Transverse colon (tissue), 4 donors: ENCODE data around the gene CDHR4. TPM values are rescaled to one million over a fixed set of nuclear protein-coding genes. Genes with fewer than 3 reads are reported as not detected.
"Not testable (repeated sequence)": the region's sequence is repeated elsewhere in the genome, so short reads cannot be mapped to it uniquely, and the experiment has no call there.

ENCODE experiments used
- DNase-seq: peaks from one replicate; pipeline ENCODE4 v3.0.0-alpha.2; 2019
- H3K27ac ChIP-seq, 4 donors: fragments of 200-600 bp; sonication (generic); 2 replicates each; pipeline ENCODE4 v1.5.1; 2016 to 2018; ENCODE audit warnings: inconsistent platforms in 4 of 4
- H3K27me3 ChIP-seq: fragments of 200-600 bp; sonication (generic); 2 replicates; pipeline ENCODE4 v1.5.1; 2017; ENCODE audit warnings: inconsistent platforms
- H3K36me3 ChIP-seq, 4 donors: fragments of 200-600 bp; sonication (generic); 2 replicates each; pipeline ENCODE4 v1.5.1; 2017 to 2019; ENCODE audit warnings: inconsistent platforms in 4 of 4
- H3K4me1 ChIP-seq, 4 donors: fragments of 200-600 bp; sonication (generic); 2 replicates each; pipeline ENCODE4 v1.5.1; 2017 to 2020; ENCODE audit warnings: inconsistent platforms in 4 of 4
- H3K4me3 ChIP-seq, 4 donors: fragments of 200-600 bp; sonication (generic); 1 replicate in 1 of 4; 2 replicates in 3 of 4; pipeline versions ENCODE4 v1.5.1 to v1.6.1; 2017 to 2019; ENCODE audit warnings: inconsistent platforms in 4 of 4
- H3K9me3 ChIP-seq, 2 donors: fragments of 200-600 bp; sonication (generic); 2 replicates each; pipeline ENCODE4 v1.5.1; 2017 to 2019; ENCODE audit warnings: inconsistent platforms in 2 of 2
- EP300 ChIP-seq: sonication (generic); formaldehyde crosslinking; IDR thresholded peaks from one replicate; pipeline ENCODE4 v1.6.1; 2017; ENCODE audit warnings: antibody characterized with exemption, low read depth
- POLR2A ChIP-seq: fragments of 450-650 bp; IDR thresholded peaks from one replicate; pipeline ENCODE4 v1.6.1; 2016; ENCODE audit warnings: antibody characterized with exemption, mild to moderate bottlenecking, moderate library complexity
- POLR2AphosphoS5 ChIP-seq, 3 donors: sonication (generic); formaldehyde crosslinking; IDR thresholded peaks; one replicate each; pipeline ENCODE4 v1.6.1; 2016; ENCODE audit warnings: antibody characterized with exemption in 3 of 3
- WGBS, 2 donors: methylation state at CpG; one replicate each; pipeline ENCODE4 v1.1.5; 2018; ENCODE audit warnings: low coverage in 1 of 2; 5-methylcytosine and 5-hydroxymethylcytosine counted together
- in situ Hi-C, 4 donors: fragments of 200-750 bp; cut with MboI; loops; one replicate each; pipeline versions ENCODE4 v1.15.0 to v1.15.1; 2017; ENCODE audit warnings: low sequenced_read_pairs in 3 of 4, low pct_ligation_motif_present in 1 of 4, low pct_unique_long_range_greater_than_20kb in 1 of 4
- intact Hi-C: fragments of 100-400 bp; cut with DNase I; formaldehyde crosslinking; loops from one replicate; pipeline ENCODE4 v1.15.1; 2023; ENCODE audit warnings: low total_unique reads
- total RNA-seq, 4 donors: library from RNA; depleted of rRNA; stranded (reverse); fragments of >200 nt; gene quantifications; one replicate each; pipeline ENCODE4 v1.1.0, GENCODE V29; 2016
- TF ChIP-seq, protein P1 (sequence below), 5 experiments: fragments of 200-600 bp in 3 of 5; fragments of 450-650 bp in 2 of 5; sonication (generic) in 3 of 5; IDR thresholded peaks; 1 replicate in 2 of 5; 2 replicates in 3 of 5; pipeline ENCODE4 v1.5.1; 2016 to 2017; ENCODE audit warnings: antibody characterized with exemption in 5 of 5, inconsistent platforms in 3 of 5, mild to moderate bottlenecking in 2 of 5, moderate library complexity in 1 of 5

The CDHR4 gene
- total RNA-seq, 4 donors from 2014 or later, result not detected

DNA sequence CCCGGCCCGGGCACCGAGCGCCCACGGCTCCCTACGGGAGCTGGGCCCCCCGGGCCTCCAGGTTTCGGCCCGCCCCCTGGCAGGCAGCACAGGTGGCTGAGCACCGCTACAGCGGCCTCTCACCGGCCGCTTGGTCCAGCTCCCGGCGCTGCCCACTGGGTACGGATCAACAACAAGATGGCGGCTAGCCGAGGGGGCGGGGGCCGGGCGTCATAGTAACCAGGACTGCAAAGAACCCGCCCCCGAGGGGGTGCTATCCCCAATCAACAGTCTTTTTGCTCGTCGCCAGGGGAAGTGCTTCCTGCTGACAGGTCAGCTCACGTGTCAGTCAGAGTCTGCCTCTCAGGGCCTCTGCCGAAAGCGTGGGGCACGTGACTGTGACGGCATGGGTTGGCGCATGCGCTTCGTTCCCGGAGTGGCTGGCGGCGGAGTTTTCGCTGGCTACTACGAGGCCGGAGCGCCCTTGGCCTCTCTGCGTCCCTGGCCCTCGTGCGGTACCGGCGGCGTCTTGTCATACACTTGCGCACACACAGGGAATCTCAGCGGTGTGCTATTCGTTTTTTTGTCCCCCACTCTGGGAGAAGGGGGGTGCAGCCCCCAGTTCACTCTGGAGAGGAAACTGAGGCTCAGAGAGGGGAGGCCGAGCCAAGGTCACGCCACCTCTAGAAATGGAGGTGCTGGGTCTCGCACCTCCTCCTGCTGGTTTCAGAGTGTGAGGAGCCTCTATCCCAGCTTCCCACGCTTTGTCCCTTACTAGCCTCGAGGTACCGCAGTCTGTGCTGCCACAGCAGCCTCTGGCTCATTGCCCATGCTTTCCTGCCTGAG is 13.1 kb downstream of the CDHR4 start, which contains the start of gene IP6K1:
Gene IP6K1 (minus strand): TSS at position 186 of the 825 bp plus-strand sequence. CDS start 38,502 bp downstream, outside the sequence.
- Histone ChIP-seq H3K4me1 (peaks cover 23 to 40% (median 28%) of the 10 kb centered on the region in 4 donors), H3K27ac (peak within 1 kb of the TSS; percentile 94 to 97 (median 97)), H3K4me3 (peak within 1 kb of the TSS; percentile 61 to 96 (median 92)), H3K9me3 (no peaks in the 10 kb centered on the region), H3K27me3 (no peaks in the 10 kb centered on the region), H3K36me3 (no peaks in the 10 kb centered on the region)
- DNase-seq, result peak; percentile 100
- in situ Hi-C loops, result loop anchor here in 1 of 4 donors (5.0 kb wide), 1 partner anchor 64 kb away; the partner anchor contains the start of gene GMPPB
- intact Hi-C loops, result no loop called here
- WGBS, 2 donors, result 4% methylated on average over 38 of the region's 55 CpGs; no CpG with 5 or more reads in 1 of the 2 donors
- TF ChIP-seq EP300, result no peak
- TF ChIP-seq POLR2A, result peak; percentile 83
- peak; percentile 67 to 92 (median 88) for TF ChIP-seq POLR2AphosphoS5 (IDR thresholded peaks at IDR 0.05)
- TF ChIP-seq, protein P1, sequence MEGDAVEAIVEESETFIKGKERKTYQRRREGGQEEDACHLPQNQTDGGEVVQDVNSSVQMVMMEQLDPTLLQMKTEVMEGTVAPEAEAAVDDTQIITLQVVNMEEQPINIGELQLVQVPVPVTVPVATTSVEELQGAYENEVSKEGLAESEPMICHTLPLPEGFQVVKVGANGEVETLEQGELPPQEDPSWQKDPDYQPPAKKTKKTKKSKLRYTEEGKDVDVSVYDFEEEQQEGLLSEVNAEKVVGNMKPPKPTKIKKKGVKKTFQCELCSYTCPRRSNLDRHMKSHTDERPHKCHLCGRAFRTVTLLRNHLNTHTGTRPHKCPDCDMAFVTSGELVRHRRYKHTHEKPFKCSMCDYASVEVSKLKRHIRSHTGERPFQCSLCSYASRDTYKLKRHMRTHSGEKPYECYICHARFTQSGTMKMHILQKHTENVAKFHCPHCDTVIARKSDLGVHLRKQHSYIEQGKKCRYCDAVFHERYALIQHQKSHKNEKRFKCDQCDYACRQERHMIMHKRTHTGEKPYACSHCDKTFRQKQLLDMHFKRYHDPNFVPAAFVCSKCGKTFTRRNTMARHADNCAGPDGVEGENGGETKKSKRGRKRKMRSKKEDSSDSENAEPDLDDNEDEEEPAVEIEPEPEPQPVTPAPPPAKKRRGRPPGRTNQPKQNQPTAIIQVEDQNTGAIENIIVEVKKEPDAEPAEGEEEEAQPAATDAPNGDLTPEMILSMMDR (IDR thresholded peaks at IDR 0.05), result peak in 1 of 5 experiments; percentile 13

DNA sequence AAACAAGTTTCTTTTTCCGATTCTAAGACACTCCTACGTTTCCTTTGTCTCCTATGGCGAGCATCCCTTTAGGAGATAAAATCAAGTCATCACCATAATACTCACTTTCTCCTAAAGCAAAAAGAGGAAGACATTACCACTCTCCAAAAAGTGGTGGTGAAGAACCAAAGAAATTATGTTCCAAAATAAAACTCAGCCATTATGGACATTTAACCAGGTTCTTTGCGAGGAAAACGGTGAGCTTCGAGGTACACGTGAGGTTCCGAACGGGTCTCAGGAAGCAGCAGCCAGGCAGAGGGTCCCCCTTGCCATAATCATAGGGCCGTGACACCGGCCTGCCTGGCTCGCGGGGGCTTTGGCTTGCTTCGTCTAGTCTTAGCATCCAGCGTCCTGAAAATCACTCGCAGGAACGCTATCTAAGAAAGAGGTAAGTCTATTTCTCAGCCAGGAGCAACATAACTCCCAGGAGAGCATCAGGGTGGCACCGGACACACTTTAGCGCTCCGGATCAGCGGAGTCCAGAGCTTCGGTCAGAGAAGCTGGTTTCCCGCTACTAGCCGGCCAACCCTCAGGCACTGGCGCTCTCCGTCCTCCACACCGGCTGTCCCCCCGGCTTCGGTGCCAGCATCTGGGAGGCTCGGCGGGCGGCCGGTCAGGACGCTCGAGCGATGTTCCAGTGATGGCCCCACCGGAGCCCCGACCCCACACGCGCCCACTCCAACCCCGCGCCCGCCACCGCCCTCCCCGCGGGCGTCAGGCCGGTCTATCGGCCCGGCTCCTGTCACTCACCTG is 13.9 kb downstream of the CDHR4 start:
- Histone ChIP-seq H3K4me1 (peaks cover 23 to 49% (median 35%) of the 10 kb centered on the region in 4 donors), H3K27me3 (no peaks in the 10 kb centered on the region), H3K9me3 (no peaks in the 10 kb centered on the region), H3K36me3 (no peaks in the 10 kb centered on the region), H3K4me3 (peak overlapping the region; percentile 61 to 96 (median 92)), H3K27ac (peak overlapping the region; percentile 94 to 97 (median 97))
- peak; percentile 47 for DNase-seq
- 2 to 7% methylated on average over 8 to 48 of the region's 50 CpGs for WGBS, 2 donors
- in situ Hi-C loops (loop anchor here in 1 of 4 donors (5.0 kb wide), 1 partner anchor 63 kb away; the partner anchor contains the start of gene GMPPB), intact Hi-C loops (no loop called here)
- no peak for TF ChIP-seq POLR2AphosphoS5 (IDR thresholded peaks at IDR 0.05)
- no peak for TF ChIP-seq POLR2A
- no peak for TF ChIP-seq EP300
- TF ChIP-seq, protein P1 (IDR thresholded peaks at IDR 0.05), result no peak

DNA sequence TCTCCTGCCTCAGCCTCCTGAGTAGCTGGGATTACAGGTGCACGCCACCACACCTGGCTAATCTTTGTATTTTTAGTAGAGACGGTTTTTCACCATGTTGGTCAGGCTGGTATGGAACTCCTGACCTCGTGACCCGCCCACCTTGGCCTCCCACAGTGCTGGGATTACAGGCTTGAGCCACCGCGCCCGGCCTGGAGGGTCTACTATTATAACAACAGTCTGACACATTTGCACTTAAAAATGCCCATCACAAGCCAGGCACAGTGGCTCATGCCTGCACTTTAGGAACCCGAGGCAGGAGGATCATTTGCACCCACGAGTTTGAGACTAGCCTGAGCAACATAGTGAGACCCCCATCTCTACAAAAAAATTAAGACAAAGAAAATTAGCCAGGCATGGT is 17.4 kb downstream of the CDHR4 start:
- intact Hi-C loops, result not testable (repeated sequence)

DNA sequence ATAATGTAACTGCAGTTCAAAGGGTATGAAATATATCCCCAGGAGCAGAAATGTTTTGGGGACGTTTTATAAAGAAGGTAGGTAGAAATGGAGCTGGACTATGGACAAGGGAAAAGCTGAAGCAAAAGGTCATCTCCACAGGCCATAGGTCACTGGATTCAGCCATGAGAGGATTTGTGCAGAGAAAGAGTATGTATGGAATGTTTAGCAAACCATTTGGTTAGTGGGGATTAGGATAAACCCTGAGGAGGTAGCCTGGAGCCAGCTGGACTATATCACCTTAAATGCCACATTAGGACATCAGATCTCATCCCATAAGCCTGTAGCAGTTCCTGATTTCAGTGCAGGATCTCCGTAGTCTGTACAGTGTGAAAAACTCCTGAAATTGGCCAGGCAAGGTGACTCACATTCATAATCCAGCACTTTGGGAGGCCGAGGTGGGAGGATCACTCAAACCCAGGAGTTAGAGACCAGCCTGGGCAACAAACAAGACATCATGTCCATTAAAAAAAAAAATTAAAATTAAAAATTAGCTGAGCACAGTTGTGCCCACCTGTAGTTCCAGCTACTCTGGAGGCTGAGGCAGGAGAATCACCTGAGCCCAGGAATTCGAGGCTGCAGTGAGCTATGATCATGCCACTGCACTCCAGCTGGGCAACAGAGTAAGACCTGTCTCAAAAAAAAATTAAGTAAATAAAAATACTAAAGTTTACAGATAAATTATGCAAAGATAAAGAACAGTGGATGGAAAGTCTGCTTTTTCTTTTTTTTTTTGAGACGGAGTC is 18.1 kb downstream of the CDHR4 start:
- DNase-seq, result no peak
- H3K4me3 ChIP-seq, result no peak overlapping the region
- H3K9me3 ChIP-seq, result no peaks in the 10 kb centered on the region
- no peaks in the 10 kb centered on the region for H3K36me3 ChIP-seq
- H3K27me3 ChIP-seq, result no peaks in the 10 kb centered on the region
- intact Hi-C loops, result no loop called here
- peaks cover 22 to 52% (median 32%) of the 10 kb centered on the region in 4 donors for H3K4me1 ChIP-seq
- WGBS, 2 donors, result 71 to 74% methylated on average over 2 to 5 of the region's 5 CpGs
- H3K27ac ChIP-seq, result no peak overlapping the region
- no peak for TF ChIP-seq EP300
- TF ChIP-seq, protein P1 (IDR thresholded peaks at IDR 0.05), result no peak
- no peak for TF ChIP-seq POLR2AphosphoS5 (IDR thresholded peaks at IDR 0.05)
- TF ChIP-seq POLR2A, result no peak
- in situ Hi-C loops, result no loop called here

More for the DNA sequence above, 17.4 kb downstream of the CDHR4 start:
- DNase-seq, H3K27ac ChIP-seq, H3K27me3 ChIP-seq, in situ Hi-C loops, H3K36me3 ChIP-seq, H3K9me3 ChIP-seq, H3K4me3 ChIP-seq: not testable (repeated sequence)
- H3K4me1 ChIP-seq, result peaks cover 27 to 58% (median 38%) of the 10 kb centered on the region in 4 donors
- WGBS, 2 donors, result 87 to 100% methylated on average over 2 to 9 of the region's 9 CpGs

DNA sequence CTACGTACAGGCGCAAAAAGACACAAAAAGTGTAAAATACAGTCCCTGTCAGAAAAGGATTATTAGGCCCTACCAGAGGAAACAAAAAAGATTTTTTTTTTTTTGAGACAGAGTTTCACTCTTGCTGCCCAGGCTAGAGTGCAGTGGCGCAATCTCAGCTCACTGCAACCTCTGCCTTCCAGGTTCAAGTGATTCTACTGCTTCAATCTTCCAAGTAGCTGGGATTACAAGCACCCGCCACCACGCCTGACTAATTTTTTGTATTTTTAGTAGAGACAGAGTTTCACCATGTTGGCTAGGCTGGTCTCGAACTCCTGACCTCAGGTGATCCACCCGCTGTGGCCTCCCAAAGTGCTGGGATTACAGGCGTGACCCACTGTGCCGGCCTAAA is 18.7 kb downstream of the CDHR4 start:
- intact Hi-C loops, H3K4me3 ChIP-seq, DNase-seq, in situ Hi-C loops, H3K9me3 ChIP-seq, H3K36me3 ChIP-seq, H3K27ac ChIP-seq, H3K27me3 ChIP-seq: not testable (repeated sequence)
- WGBS, 2 donors, result 80 to 89% methylated on average over 9 of the region's 9 CpGs
- H3K4me1 ChIP-seq, result peaks cover 22 to 52% (median 32%) of the 10 kb centered on the region in 4 donors
